ENCODE results near the gene CTAGE15.
"Not testable (repeated sequence)": the region's sequence is repeated elsewhere in the genome, so short reads cannot be mapped to it uniquely, and the experiment has no call there.

- not testable (repeated sequence) for TF ChIP-seq POLR2AphosphoS5, CTCF, POLR2A, EP300 (IDR thresholded peaks at IDR 0.05)
Measured at GRCh38 chr7:143566001-143566400, 5.6 kb upstream of the CTAGE15 start.
